Measurements from ENCODE around the gene RASIP1.
A peak's percentile ranks its signal among the peaks of the same experiment; 100 is the strongest.

Gene RASIP1

GRCh38 chr19:48755084-48755641 lies 14.8 kb upstream of the RASIP1 start, which contains the start of gene FGF21:
FGF21 (plus strand) TSS chr19:48755524; CDS start chr19:48756237, 713 bp downstream.
- DNase-seq (ENCODE audit: low spot score) = no peak

GRCh38 chr19:48752496-48753365 lies 12.3 kb upstream of the RASIP1 start, which contains the start of gene FUT1:
FUT1 (minus strand) TSS chr19:48752641; CDS start chr19:48751281, 1,360 bp downstream.
- DNase-seq (ENCODE audit: low spot score) = no peak

GRCh38 chr19:48751845-48752495 lies 11.6 kb upstream of the RASIP1 start:
- DNase-seq (ENCODE audit: low spot score) = no peak

GRCh38 chr19:48750771-48751504 lies 10.5 kb upstream of the RASIP1 start:
- DNase-seq (ENCODE audit: low spot score) = no peak

GRCh38 chr19:48750351-48750750 lies 9.9 kb upstream of the RASIP1 start:
- DNase-seq (ENCODE audit: low spot score) = no peak

GRCh38 chr19:48749571-48750198 lies 9.3 kb upstream of the RASIP1 start:
- no peak for DNase-seq (ENCODE audit: low spot score)

- peak; percentile 92 for DNase-seq (ENCODE audit: low spot score)
Measured at GRCh38 chr19:48746738-48747575, 6.5 kb upstream of the RASIP1 start, which contains the start of gene IZUMO1. IZUMO1 (minus strand) TSS chr19:48746909; CDS start chr19:48745859, 1,050 bp downstream.

GRCh38 chr19:48746110-48746509 lies 5.7 kb upstream of the RASIP1 start:
- no peak for DNase-seq (ENCODE audit: low spot score)

GRCh38 chr19:48745208-48745995 lies 5.0 kb upstream of the RASIP1 start:
- peak; percentile 83 for DNase-seq (ENCODE audit: low spot score)

GRCh38 chr19:48742096-48742495 lies 1.7 kb upstream of the RASIP1 start:
- no peak for DNase-seq (ENCODE audit: low spot score)

GRCh38 chr19:48741129-48741999 lies 954 bp upstream of the RASIP1 start:
- DNase-seq (ENCODE audit: low spot score) = peak; percentile 42

- no peak for DNase-seq (ENCODE audit: low spot score)
Measured at GRCh38 chr19:48739404-48740163, 826 bp downstream of the RASIP1 start.

- peak; percentile 94 for DNase-seq (ENCODE audit: low spot score)
Measured at GRCh38 chr19:48738557-48739403, 1.6 kb downstream of the RASIP1 start.

GRCh38 chr19:48737360-48737998 lies 2.9 kb downstream of the RASIP1 start:
- DNase-seq (ENCODE audit: low spot score) = no peak

- no peak for DNase-seq (ENCODE audit: low spot score)
Measured at GRCh38 chr19:48735031-48735615, 5.3 kb downstream of the RASIP1 start.

- DNase-seq (ENCODE audit: low spot score) = no peak
Measured at GRCh38 chr19:48734625-48735024, 5.8 kb downstream of the RASIP1 start.

Data from COLO829 (cell line).